HCT116 (cell line): ENCODE results near the gene FOXD1. TPM values are rescaled to one million over a fixed set of nuclear protein-coding genes. Genes with fewer than 3 reads are reported as not detected.

Experiments used
- ATAC-seq: fragments of 200-7000 bp; cut with Tn5 transposase; 2 replicates; pipeline ENCODE4 v1.9.1; 2020; ENCODE audit warnings: mild to moderate bottlenecking, moderate library complexity
- BruUV-seq: library from RNA; stranded (reverse); fragments of 400-500 nt; replicated peaks from 2 replicates; lab custom pipeline; 2021; lab: Mats Ljungman, UMichigan
- CTCF ChIA-PET: fragments of 300-600 bp; sonication (Branson Sonifier 250); formaldehyde crosslinking; loops from one replicate; lab custom pipeline; 2021; ENCODE audit warnings: antibody characterized with exemption; lab: Charles Lee
- POLR2A ChIA-PET: fragments of 300-600, 350-600 bp; sonication (Branson Sonifier 250); formaldehyde crosslinking; loops from one replicate; lab custom pipeline; 2021; ENCODE audit warnings: antibody characterized with exemption; lab: Charles Lee
- RAD21 ChIA-PET, 2 experiments: fragments of 300-600 bp; sonication (Branson Sonifier 250); formaldehyde crosslinking; loops; one replicate each; lab custom pipeline; 2023; ENCODE audit warnings: low total read pairs in 2 of 2; ENCODE audit not compliant: uncharacterized antibody in 2 of 2, unreplicated experiment in 2 of 2, low non-redundant PET in 1 of 2; lab: Charles Lee
- DNase-seq: peaks from one replicate; pipeline ENCODE4 v3.0.0-alpha.2; 2010; ENCODE audit warnings: low read depth, low spot score
- H2AFZ ChIP-seq: fragments of 200-600 bp; shearing (Covaris generic), sonication (generic); 2 replicates; pipeline ENCODE4 v1.6.1; 2017; ENCODE audit warnings: low read depth, mixed run types, mixed read lengths, antibody characterized with exemption, low read length; ENCODE audit not compliant: poor library complexity, severe bottlenecking
- H3K27ac ChIP-seq: 2 replicates; pipeline ENCODE4 v1.5.1; 2012; ENCODE audit warnings: low read depth, low read length
- H3K27me3 ChIP-seq: fragments of 200-600 bp; sonication (generic); 2 replicates; pipeline ENCODE4 v1.6.1; 2016; ENCODE audit warnings: mixed run types, low read length, mixed read lengths; ENCODE audit not compliant: insufficient read depth
- H3K36me3 ChIP-seq, 2 experiments: fragments of 200-500 bp in 1 of 2; fragments of 200-600 bp in 1 of 2; sonication (Bioruptor generic) in 1 of 2; sonication (generic) in 1 of 2; 2 replicates each; pipeline versions ENCODE4 v1.5.1 to v1.6.1; 2014 to 2016; ENCODE audit warnings: low read length in 2 of 2, inconsistent platforms in 1 of 2, mixed read lengths in 1 of 2, mixed run types in 1 of 2; ENCODE audit not compliant: insufficient read depth in 2 of 2, control insufficient read depth in 1 of 2
- H3K4me1 ChIP-seq, 2 experiments: fragments of 200-600 bp in 1 of 2; sonication (generic) in 1 of 2; 2 replicates each; pipeline versions ENCODE4 v1.5.1 to v1.6.1; 2012 to 2017; ENCODE audit warnings: low read length in 2 of 2, inconsistent platforms in 1 of 2, mild to moderate bottlenecking in 1 of 2, mixed read lengths in 1 of 2, mixed run types in 1 of 2, moderate library complexity in 1 of 2; ENCODE audit not compliant: insufficient read depth in 2 of 2, control insufficient read depth in 1 of 2
- H3K4me2 ChIP-seq: fragments of 200-600 bp; sonication (generic); 2 replicates; pipeline ENCODE4 v1.6.1; 2017; ENCODE audit warnings: mixed run types, low read length, mixed read lengths
- H3K4me3 ChIP-seq, 2 experiments: fragments of 200-600 bp in 1 of 2; sonication (generic) in 1 of 2; replicated peaks in 1 of 2; 2 replicates each; pipeline ENCODE4 v1.5.1; 2011 to 2016; ENCODE audit warnings: low read length in 2 of 2, control low read depth in 1 of 2, low read depth in 1 of 2, mild to moderate bottlenecking in 1 of 2, mixed read lengths in 1 of 2, mixed run types in 1 of 2
- H3K79me2 ChIP-seq: fragments of 200-600 bp; sonication (generic); 2 replicates; pipeline ENCODE4 v1.6.1; 2017; ENCODE audit warnings: mild to moderate bottlenecking, mixed run types, low read length, moderate library complexity, mixed read lengths; ENCODE audit not compliant: insufficient read depth
- H3K9ac ChIP-seq: fragments of 200-600 bp; sonication (generic); 2 replicates; pipeline ENCODE4 v1.6.1; 2016; ENCODE audit warnings: low read length, mixed read lengths
- H3K9me2 ChIP-seq: fragments of 200-600 bp; sonication (generic), shearing (Covaris generic); 2 replicates; pipeline ENCODE4 v1.6.1; 2017; ENCODE audit warnings: mixed run types, mild to moderate bottlenecking, moderate library complexity; ENCODE audit not compliant: insufficient read depth
- H3K9me3 ChIP-seq, 2 experiments: fragments of 200-500 bp in 1 of 2; fragments of 200-600 bp in 1 of 2; sonication (Bioruptor generic) in 1 of 2; sonication (generic) in 1 of 2; 2 replicates each; pipeline ENCODE4 v1.6.1; 2014 to 2017; ENCODE audit warnings: low read length in 2 of 2, mixed read lengths in 2 of 2, inconsistent platforms in 1 of 2, low read depth in 1 of 2, mild to moderate bottlenecking in 1 of 2, mixed run types in 1 of 2, moderate library complexity in 1 of 2; ENCODE audit not compliant: control insufficient read depth in 1 of 2, insufficient read depth in 1 of 2
- H4K20me1 ChIP-seq: fragments of 200-600 bp; sonication (generic), shearing (Covaris generic); 2 replicates; pipeline ENCODE4 v1.6.1; 2017; ENCODE audit warnings: mixed run types, mild to moderate bottlenecking, moderate library complexity; ENCODE audit not compliant: insufficient read depth
- CBX3 ChIP-seq: IDR thresholded peaks from 2 replicates; pipeline ENCODE4 v1.6.1; 2012; ENCODE audit warnings: low read depth
- ELF1 ChIP-seq: IDR thresholded peaks from 2 replicates; pipeline ENCODE4 v1.6.1; 2012; ENCODE audit warnings: low read depth, borderline replicate concordance
- EZH2 ChIP-seq: fragments of 200-600 bp; sonication (generic); IDR thresholded peaks from 2 replicates; pipeline ENCODE4 v1.6.1; 2017; ENCODE audit warnings: antibody characterized with exemption, mixed run types
- FOSL1 ChIP-seq: IDR thresholded peaks from 2 replicates; pipeline ENCODE4 v1.6.1; 2012; ENCODE audit warnings: low read depth
- JUND ChIP-seq: IDR thresholded peaks from 2 replicates; pipeline ENCODE4 v1.6.1; 2012
- POLR2A ChIP-seq: IDR thresholded peaks from 2 replicates; pipeline ENCODE4 v1.7.0; 2011; ENCODE audit warnings: borderline replicate concordance; ENCODE audit not compliant: insufficient read depth, insufficient read length; ENCODE audit errors: extremely low read depth
- SP1 ChIP-seq: IDR thresholded peaks from 2 replicates; pipeline ENCODE4 v1.6.1; 2012; ENCODE audit warnings: low read depth
- TCF7L2 ChIP-seq: IDR thresholded peaks from 2 replicates; pipeline ENCODE4 v1.7.0; 2011; ENCODE audit warnings: borderline replicate concordance, inconsistent platforms; ENCODE audit not compliant: insufficient read depth, insufficient read length; ENCODE audit errors: extremely low read depth
- ZFX ChIP-seq: fragments of 450-650 bp; IDR thresholded peaks from 2 replicates; pipeline ENCODE4 v1.6.1; 2017
- intact Hi-C: fragments of 100-400 bp; cut with micrococcal nuclease; formaldehyde crosslinking; loops from 2 replicates; pipeline ENCODE4 v1.10.0; 2022
- total RNA-seq: library from RNA; stranded (reverse); gene quantifications from one replicate; pipeline ENCODE4 v1.2.1, GENCODE V29; 2021; ENCODE audit not compliant: unreplicated experiment
- TF ChIP-seq, protein P1 (sequence below), 3 experiments: fragments of 200-600 bp in 1 of 3; sonication (generic) in 1 of 3; IDR thresholded peaks in 2 of 3; conservative IDR thresholded peaks in 1 of 3; 2 replicates each; pipeline ENCODE4 v1.5.1; 2012 to 2017; ENCODE audit warnings: low read depth in 2 of 3, low read length in 2 of 3, antibody characterized with exemption in 1 of 3, borderline replicate concordance in 1 of 3, control low read depth in 1 of 3, mild to moderate bottlenecking in 1 of 3, mixed read lengths in 1 of 3, mixed run types in 1 of 3, moderate library complexity in 1 of 3; ENCODE audit not compliant: insufficient read depth in 1 of 3

FOXD1 gene
- total RNA-seq, 1 experiment from 2014 or later = 26.8 TPM

DNA sequence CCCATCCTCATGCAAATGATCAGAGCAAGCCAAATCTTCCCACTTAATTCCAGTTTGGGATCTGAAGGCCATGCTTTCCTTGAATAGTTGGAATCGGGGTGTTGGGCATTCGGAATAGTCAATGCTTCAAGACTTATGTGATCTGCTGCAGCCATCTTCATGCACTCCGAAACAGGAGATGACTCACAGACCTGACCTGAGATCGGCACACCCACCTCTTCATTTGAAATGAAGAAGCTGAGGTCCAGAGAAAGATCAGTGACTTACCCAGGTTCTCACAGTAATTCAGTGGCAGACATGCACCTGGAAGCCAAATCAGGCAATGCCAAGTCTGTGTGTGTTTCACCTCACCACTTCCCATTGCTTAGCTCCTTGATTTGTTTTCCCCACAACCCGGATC lies 33.0 kb downstream of the FOXD1 start:
- H3K27ac ChIP-seq = no peak overlapping the region
- 0 out of 2 replicates have a peak, but pooled peaks have one; percentile 15 for TF ChIP-seq JUND
- TF ChIP-seq ELF1 = no peak
- TF ChIP-seq FOSL1 = peak; percentile 9; the same call in 1 of the 2 replicates
- TF ChIP-seq, protein P1, sequence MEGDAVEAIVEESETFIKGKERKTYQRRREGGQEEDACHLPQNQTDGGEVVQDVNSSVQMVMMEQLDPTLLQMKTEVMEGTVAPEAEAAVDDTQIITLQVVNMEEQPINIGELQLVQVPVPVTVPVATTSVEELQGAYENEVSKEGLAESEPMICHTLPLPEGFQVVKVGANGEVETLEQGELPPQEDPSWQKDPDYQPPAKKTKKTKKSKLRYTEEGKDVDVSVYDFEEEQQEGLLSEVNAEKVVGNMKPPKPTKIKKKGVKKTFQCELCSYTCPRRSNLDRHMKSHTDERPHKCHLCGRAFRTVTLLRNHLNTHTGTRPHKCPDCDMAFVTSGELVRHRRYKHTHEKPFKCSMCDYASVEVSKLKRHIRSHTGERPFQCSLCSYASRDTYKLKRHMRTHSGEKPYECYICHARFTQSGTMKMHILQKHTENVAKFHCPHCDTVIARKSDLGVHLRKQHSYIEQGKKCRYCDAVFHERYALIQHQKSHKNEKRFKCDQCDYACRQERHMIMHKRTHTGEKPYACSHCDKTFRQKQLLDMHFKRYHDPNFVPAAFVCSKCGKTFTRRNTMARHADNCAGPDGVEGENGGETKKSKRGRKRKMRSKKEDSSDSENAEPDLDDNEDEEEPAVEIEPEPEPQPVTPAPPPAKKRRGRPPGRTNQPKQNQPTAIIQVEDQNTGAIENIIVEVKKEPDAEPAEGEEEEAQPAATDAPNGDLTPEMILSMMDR (IDR thresholded peaks at IDR 0.05 in 2 of 3, conservative IDR thresholded peaks at IDR 0.05 in 1 of 3; ENCODE audit: borderline replicate concordance in 1 of 3, insufficient read depth in 1 of 3, low read depth in 2 of 3, low read length in 2 of 3) = no peak
- TF ChIP-seq TCF7L2 = no peak
- no peak for TF ChIP-seq EZH2
- TF ChIP-seq CBX3 = no peak; the same call in 1 of the 2 replicates
- no peak for TF ChIP-seq SP1
- peaks cover 0 to 14% of the 10 kb centered on the region in 2 experiments; a peak in 2 of 4 replicates for H3K4me1 ChIP-seq
- intact Hi-C loops = loop anchor here (5.0 kb wide), 1 partner anchor 718 kb away; no protein-coding TSS in a partner anchor
- 0 out of 4 replicates have a peak, but pooled peaks cover 0 to 3% of the 10 kb centered on the region in 2 experiments for H3K9me3 ChIP-seq
- H3K27me3 ChIP-seq = no peaks in the 10 kb centered on the region
- ChIA-PET POLR2A (no interaction called here), CTCF (no interaction called here), RAD21 (no interaction called here)
- no TSS peak for BruUV-seq
- H3K79me2 ChIP-seq = no peaks in the 10 kb centered on the region
- no peaks in the 10 kb centered on the region for H3K9me2 ChIP-seq
- H3K36me3 ChIP-seq = no peaks in the 10 kb centered on the region
- H4K20me1 ChIP-seq = no peaks in the 10 kb centered on the region
- no peak overlapping the region for H3K9ac ChIP-seq
- DNase-seq (no peak), ATAC-seq (no peak)
- no peak overlapping the region for H2AFZ ChIP-seq
- H3K4me2 ChIP-seq = peak overlapping the region; percentile 18; the same call in 1 of the 2 replicates
- no peak overlapping the region for H3K4me3 ChIP-seq

DNA sequence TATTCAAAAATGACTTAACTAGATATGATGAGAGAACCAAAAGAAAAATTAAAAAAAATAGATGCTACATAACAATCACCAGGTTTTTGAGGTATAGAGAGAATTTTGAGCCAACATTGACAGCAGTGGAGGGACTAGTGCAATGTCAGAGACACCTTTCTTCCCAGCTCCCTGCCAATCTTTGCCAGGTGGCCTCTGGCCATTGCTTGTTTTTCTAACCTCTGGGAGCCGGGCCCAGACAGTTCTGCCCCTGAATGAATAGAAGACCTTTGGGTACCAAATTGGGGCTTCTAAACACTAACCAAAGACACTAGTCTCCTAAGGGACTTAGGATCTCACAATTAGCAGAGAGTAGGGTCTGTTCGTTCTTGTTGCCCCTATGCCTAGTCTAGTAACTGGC lies 33.4 kb downstream of the FOXD1 start:
- no TSS peak for BruUV-seq
- DNase-seq = no peak

More for the DNA sequence above, 33.4 kb downstream of the FOXD1 start:
- intact Hi-C loops = loop anchor here (5.0 kb wide), 1 partner anchor 718 kb away; no protein-coding TSS in a partner anchor
- H2AFZ ChIP-seq = no peak overlapping the region
- no peaks in the 10 kb centered on the region for H4K20me1 ChIP-seq
- H3K4me1 ChIP-seq = peaks cover 0 to 14% of the 10 kb centered on the region in 2 experiments; a peak in 2 of 4 replicates
- ATAC-seq = no peak
- H3K4me3 ChIP-seq = no peak overlapping the region
- TF ChIP-seq POLR2A (no peak), TCF7L2 (no peak), ZFX (no peak)
- no peak overlapping the region for H3K27ac ChIP-seq
- RAD21 ChIA-PET = no interaction called here
- POLR2A ChIA-PET = no interaction called here
- CTCF ChIA-PET = no interaction called here
- H3K9me2 ChIP-seq = no peaks in the 10 kb centered on the region
- no peaks in the 10 kb centered on the region for H3K36me3 ChIP-seq
- H3K4me2 ChIP-seq = peak overlapping the region; percentile 18; the same call in 1 of the 2 replicates
- H3K9ac ChIP-seq = no peak overlapping the region
- H3K27me3 ChIP-seq = no peaks in the 10 kb centered on the region
- H3K9me3 ChIP-seq = 0 out of 4 replicates have a peak, but pooled peaks cover 0 to 3% of the 10 kb centered on the region in 2 experiments
- no peaks in the 10 kb centered on the region for H3K79me2 ChIP-seq
